Common myeloid progenitor, CD34-positive (primary cell): ENCODE data around the gene TRIP10.
"Not testable (repeated sequence)": the region's sequence is repeated elsewhere in the genome, so short reads cannot be mapped to it uniquely, and the experiment has no call there.

Experiments
- CTCF ChIA-PET: fragments of 350-600 bp; sonication (Branson Sonifier 250); formaldehyde crosslinking; loops from one replicate; lab custom pipeline; 2021; ENCODE audit warnings: antibody characterized with exemption; lab: Charles Lee
- POLR2A ChIA-PET: fragments of 350-600 bp; sonication (Branson Sonifier 250); formaldehyde crosslinking; loops from one replicate; lab custom pipeline; 2021; ENCODE audit warnings: antibody characterized with exemption; lab: Charles Lee
- DNase-seq, 3 donors: peaks; one replicate each; pipeline versions ENCODE4 v3.0.0 to v3.0.0-alpha.2; 2013
- H3K27ac ChIP-seq, 2 experiments: 1 replicate in 1 of 2; 2 replicates in 1 of 2; pipeline ENCODE4 v1.7.0; 2013; ENCODE audit warnings: inconsistent platforms in 2 of 2, low read length in 2 of 2, mild to moderate bottlenecking in 2 of 2, low read depth in 1 of 2, moderate library complexity in 1 of 2; ENCODE audit not compliant: severe bottlenecking in 2 of 2, insufficient read depth in 1 of 2, poor library complexity in 1 of 2
- H3K27me3 ChIP-seq, 5 experiments: replicated peaks in 2 of 5; 1 replicate in 3 of 5; 2 replicates in 2 of 5; pipeline versions ENCODE4 v1.6.1 to v1.7.0; 2013; ENCODE audit warnings: low read length in 4 of 5, mild to moderate bottlenecking in 2 of 5, moderate library complexity in 2 of 5, inconsistent platforms in 1 of 5; ENCODE audit not compliant: insufficient read depth in 5 of 5, control insufficient read depth in 4 of 5
- H3K36me3 ChIP-seq, 4 experiments: 1 replicate in 2 of 4; 2 replicates in 2 of 4; pipeline versions ENCODE4 v1.6.1 to v1.7.0; 2013; ENCODE audit warnings: low read length in 3 of 4, control low read depth in 1 of 4, mild to moderate bottlenecking in 1 of 4; ENCODE audit not compliant: control insufficient read depth in 4 of 4, insufficient read depth in 4 of 4
- H3K4me1 ChIP-seq, 4 experiments: 1 replicate in 3 of 4; 2 replicates in 1 of 4; pipeline versions ENCODE4 v1.6.1 to v1.7.1; 2013; ENCODE audit warnings: low read length in 3 of 4, mild to moderate bottlenecking in 3 of 4, control low read depth in 1 of 4, inconsistent platforms in 1 of 4, moderate library complexity in 1 of 4; ENCODE audit not compliant: control insufficient read depth in 4 of 4, insufficient read depth in 4 of 4; ENCODE audit errors: control extremely low read depth in 1 of 4
- H3K4me3 ChIP-seq, 7 experiments: 1 replicate in 4 of 7; 2 replicates in 3 of 7; pipeline versions ENCODE4 v1.5.1 to v1.7.0; 2013; ENCODE audit warnings: mild to moderate bottlenecking in 7 of 7, low read length in 6 of 7, moderate library complexity in 6 of 7, inconsistent platforms in 2 of 7, low read depth in 2 of 7, control low read depth in 1 of 7; ENCODE audit not compliant: insufficient read depth in 4 of 7, control insufficient read depth in 1 of 7; ENCODE audit errors: extremely low read depth in 1 of 7
- H3K9me3 ChIP-seq, 5 experiments: 1 replicate in 4 of 5; 2 replicates in 1 of 5; pipeline versions ENCODE4 v1.6.1 to v1.7.1; 2013; ENCODE audit warnings: low read length in 4 of 5, mild to moderate bottlenecking in 2 of 5, inconsistent platforms in 1 of 5, low read depth in 1 of 5, moderate library complexity in 1 of 5; ENCODE audit not compliant: control insufficient read depth in 4 of 5, insufficient read depth in 2 of 5; ENCODE audit errors: control extremely low read depth in 1 of 5
- WGBS: methylation state at CpG from one replicate; pipeline ENCODE4 v1.1.5; 2013; ENCODE audit not compliant: insufficient coverage; 5-methylcytosine and 5-hydroxymethylcytosine counted together

TRIP10 gene

GRCh38 chr19:6793411-6793810, 53.9 kb downstream of the TRIP10 start:
- Histone ChIP-seq H3K27me3 (no peaks in the 10 kb centered on the region), H3K4me1 (peaks cover 0 to 4% (median 0%) of the 10 kb centered on the region in 4 experiments), H3K9me3 (peaks cover 0 to 6% (median 0%) of the 10 kb centered on the region in 5 experiments), H3K4me3 (no peak overlapping the region), H3K36me3 (peaks cover 14 to 54% (median 24%) of the 10 kb centered on the region in 4 experiments), H3K27ac (no peak overlapping the region)
- POLR2A ChIA-PET: interaction anchor here (0.6 kb wide), 1 partner anchor 19 kb away, joined by 4 read pairs; no protein-coding TSS in a partner anchor
- CTCF ChIA-PET: no interaction called here
- DNase-seq: no peak
- WGBS: no CpG with 5 or more reads among the region's 4 CpGs

GRCh38 chr19:6793973-6794372, 54.5 kb downstream of the TRIP10 start:
- WGBS: 100% methylated on average over 1 of the region's 5 CpGs
- CTCF ChIA-PET: no interaction called here
- Histone ChIP-seq H3K9me3 (peaks cover 0 to 6% (median 0%) of the 10 kb centered on the region in 5 experiments), H3K27ac (no peak overlapping the region), H3K36me3 (peaks cover 14 to 50% (median 24%) of the 10 kb centered on the region in 4 experiments), H3K27me3 (no peaks in the 10 kb centered on the region), H3K4me3 (no peak overlapping the region), H3K4me1 (peaks cover 0 to 4% (median under 1%) of the 10 kb centered on the region in 4 experiments)
- no peak for DNase-seq
- POLR2A ChIA-PET: no interaction called here

GRCh38 chr19:6794686-6795431, 55.4 kb downstream of the TRIP10 start:
- peaks cover 0 to 9% (median 6%) of the 10 kb centered on the region in 4 experiments for H3K4me1 ChIP-seq
- no peak overlapping the region for H3K4me3 ChIP-seq
- no peak overlapping the region for H3K27ac ChIP-seq
- no peak for DNase-seq
- ChIA-PET CTCF (no interaction called here), POLR2A (interaction anchor here (1.0 kb wide), 1 partner anchor 11 kb away, joined by 4 read pairs; no protein-coding TSS in a partner anchor)
- H3K36me3 ChIP-seq: peaks cover 14 to 50% (median 23%) of the 10 kb centered on the region in 4 experiments
- no peaks in the 10 kb centered on the region for H3K27me3 ChIP-seq
- peaks cover 0 to 6% (median 0%) of the 10 kb centered on the region in 5 experiments for H3K9me3 ChIP-seq
- WGBS: over 99% methylated on average over 9 of the region's 13 CpGs

- H3K27me3 ChIP-seq: no peaks in the 10 kb centered on the region
- no peak overlapping the region for H3K27ac ChIP-seq
- ChIA-PET POLR2A (no interaction called here), CTCF (no interaction called here)
- no peak overlapping the region for H3K4me3 ChIP-seq
- peaks cover 3 to 24% (median 19%) of the 10 kb centered on the region in 4 experiments for H3K4me1 ChIP-seq
- WGBS: 97% methylated on average over 4 of the region's 4 CpGs
- peaks cover 8 to 38% (median 18%) of the 10 kb centered on the region in 4 experiments for H3K36me3 ChIP-seq
- peaks cover 0 to 6% (median 0%) of the 10 kb centered on the region in 5 experiments for H3K9me3 ChIP-seq
- DNase-seq: no peak
Measured at GRCh38 chr19:6796278-6796677, 56.8 kb downstream of the TRIP10 start.

GRCh38 chr19:6797646-6798045, 58.2 kb downstream of the TRIP10 start:
- ChIA-PET POLR2A (no interaction called here), CTCF (interaction anchor here (1.6 kb wide), 1 partner anchor 66 kb away, joined by 5 read pairs; no protein-coding TSS in a partner anchor)
- 96% methylated on average over 8 of the region's 9 CpGs for WGBS
- peaks cover 0 to 6% (median 0%) of the 10 kb centered on the region in 5 experiments for H3K9me3 ChIP-seq
- H3K4me3 ChIP-seq: no peak overlapping the region
- no peaks in the 10 kb centered on the region for H3K27me3 ChIP-seq
- H3K4me1 ChIP-seq: peaks cover 3 to 35% (median 29%) of the 10 kb centered on the region in 4 experiments
- peaks cover 4 to 29% (median 16%) of the 10 kb centered on the region in 4 experiments for H3K36me3 ChIP-seq
- no peak overlapping the region for H3K27ac ChIP-seq
- no peak for DNase-seq

- H3K4me3 ChIP-seq, DNase-seq, H3K27me3 ChIP-seq, H3K9me3 ChIP-seq: not testable (repeated sequence)
- 83% methylated on average over 2 of the region's 14 CpGs for WGBS
- Histone ChIP-seq H3K36me3 (peaks cover 2 to 13% (median 5%) of the 10 kb centered on the region in 4 experiments), H3K4me1 (peaks cover 3 to 48% (median 41%) of the 10 kb centered on the region in 4 experiments), H3K27ac (peak overlapping the region in 1 of 2 experiments; percentile 40)
- CTCF ChIA-PET: interaction anchor here (1.3 to 5.8 kb wide), 6 partner anchors 9 to 64 kb away, joined by 3 to 92 read pairs (median 10); partner anchors contain the start of genes SH2D3A and VAV1
- POLR2A ChIA-PET: interaction anchor here (0.6 to 5.2 kb wide), 4 partner anchors 9 to 64 kb away, joined by 3 to 65 read pairs (median 4); partner anchors contain the start of gene VAV1
Measured at GRCh38 chr19:6800160-6800790, 60.8 kb downstream of the TRIP10 start.
